SIG-M5 treated with dmso at 0.1 percent for 504 hours (cell line): Measurements from ENCODE around the gene SLC24A4.

Experiments
- DNase-seq: peaks from one replicate; lab custom pipeline; 2025; ENCODE audit not compliant: unreplicated experiment; lab: John Stamatoyannopoulos, UW

SLC24A4 gene

GRCh38 chr14:92472860-92473259 lies 149.9 kb downstream of the SLC24A4 start:
- DNase-seq, result peak; percentile 45

- no peak for DNase-seq
These were observed 150.4 kb downstream of the SLC24A4 start for GRCh38 chr14:92473261-92473968.

- DNase-seq, result no peak
These were observed 151.1 kb downstream of the SLC24A4 start for GRCh38 chr14:92473969-92474535.

GRCh38 chr14:92475037-92475436 lies 152.1 kb downstream of the SLC24A4 start:
- no peak for DNase-seq

- DNase-seq, result peak; percentile 85
These were observed 152.7 kb downstream of the SLC24A4 start for GRCh38 chr14:92475451-92476187.

GRCh38 chr14:92480856-92481255 lies 157.9 kb downstream of the SLC24A4 start:
- no peak for DNase-seq

- DNase-seq, result no peak
These were observed 158.4 kb downstream of the SLC24A4 start for GRCh38 chr14:92481386-92481785.

- DNase-seq, result no peak
These were observed 159.0 kb downstream of the SLC24A4 start for GRCh38 chr14:92481811-92482555.

- no peak for DNase-seq
These were observed 159.8 kb downstream of the SLC24A4 start for GRCh38 chr14:92482621-92483319.

GRCh38 chr14:92484132-92484823 lies 161.3 kb downstream of the SLC24A4 start:
- no peak for DNase-seq

- no peak for DNase-seq
These were observed 163.9 kb downstream of the SLC24A4 start for GRCh38 chr14:92486881-92487280.

- no peak for DNase-seq
These were observed 164.7 kb downstream of the SLC24A4 start for GRCh38 chr14:92487513-92488133.

- no peak for DNase-seq
These were observed 166.7 kb downstream of the SLC24A4 start for GRCh38 chr14:92489394-92490238.

GRCh38 chr14:92490239-92490959 lies 167.4 kb downstream of the SLC24A4 start:
- no peak for DNase-seq

GRCh38 chr14:92491782-92492181 lies 168.8 kb downstream of the SLC24A4 start:
- DNase-seq, result no peak

GRCh38 chr14:92492258-92492657 lies 169.3 kb downstream of the SLC24A4 start:
- no peak for DNase-seq

GRCh38 chr14:92493024-92493423 lies 170.1 kb downstream of the SLC24A4 start:
- DNase-seq, result no peak

GRCh38 chr14:92493492-92493891 lies 170.5 kb downstream of the SLC24A4 start:
- no peak for DNase-seq
